Erythroblast (primary cell): Measurements from ENCODE around the gene KIF5C.

Source experiments
- GATA1 ChIP-seq: IDR thresholded peaks from 2 replicates; pipeline ENCODE4 v1.6.1; 2011; ENCODE audit warnings: low read depth, mild to moderate bottlenecking, control low read depth, low read length, moderate library complexity
- POLR2A ChIP-seq: IDR thresholded peaks from 2 replicates; pipeline ENCODE4 v1.6.1; 2011; ENCODE audit warnings: mild to moderate bottlenecking, low read length

- TF ChIP-seq POLR2A, result no peak
- no peak for TF ChIP-seq GATA1
These were observed 79.5 kb downstream of the KIF5C start for GRCh38 chr2:148954536-148954935.
